HepG2 (cell line): ENCODE results near the gene TRPM6. TPM values are rescaled to one million over a fixed set of nuclear protein-coding genes. Genes with fewer than 3 reads are reported as not detected.

Experiments
- CEBPG ChIP-seq: IDR thresholded peaks from 2 replicates; pipeline ENCODE4 v1.6.1; 2016
- ELF3 ChIP-seq: IDR thresholded peaks from 2 replicates; pipeline ENCODE4 v1.6.1; 2016; ENCODE audit warnings: missing genetic modification reagents, missing compliant biosample characterization
- FOXA3 ChIP-seq: IDR thresholded peaks from 2 replicates; pipeline ENCODE4 v1.6.1; 2016; ENCODE audit warnings: missing genetic modification reagents, missing compliant biosample characterization
- GABPB1 ChIP-seq: IDR thresholded peaks from 2 replicates; pipeline ENCODE4 v1.6.1; 2016; ENCODE audit warnings: mild to moderate bottlenecking, missing genetic modification reagents, moderate library complexity, missing compliant biosample characterization
- KLF6 ChIP-seq: IDR thresholded peaks from 2 replicates; pipeline ENCODE4 v1.8.0; 2016; ENCODE audit warnings: missing biosample characterization, missing genetic modification reagents
- NFYC ChIP-seq: IDR thresholded peaks from 2 replicates; pipeline ENCODE4 v1.6.1; 2016; ENCODE audit warnings: missing genetic modification reagents, missing compliant biosample characterization
- TOE1 ChIP-seq: sonication (generic); formaldehyde crosslinking; IDR thresholded peaks from 2 replicates; pipeline ENCODE4 v1.4.0; 2020; ENCODE audit warnings: mild to moderate bottlenecking, missing genetic modification reagents
- ZNF501 ChIP-seq: sonication (generic); formaldehyde crosslinking; IDR thresholded peaks from 2 replicates; pipeline ENCODE4 v1.5.1; 2020; ENCODE audit warnings: mild to moderate bottlenecking, moderate library complexity, missing genetic modification reagents
- ZNF768 ChIP-seq: sonication (generic); formaldehyde crosslinking; IDR thresholded peaks from 2 replicates; pipeline ENCODE4 v1.4.0; 2020; ENCODE audit warnings: missing genetic modification reagents
- ZNF850 ChIP-seq: sonication (generic); formaldehyde crosslinking; conservative IDR thresholded peaks from 2 replicates; pipeline ENCODE4 v1.9.0; 2021; ENCODE audit warnings: mild to moderate bottlenecking, missing genetic modification reagents
- polyA plus RNA-seq, 8 experiments: library from polyadenylated mRNA; depleted of rRNA in 3 of 8; stranded (reverse) in 7 of 8; unstranded in 1 of 8; fragments of >200 nt; fragmentation: Illumina TruSeq in 4 of 8; extraction: Trizol in 4 of 8; gene quantifications; 2 replicates each; pipeline versions ENCODE4 v1.2.1 to v1.2.3, GENCODE V29; 2011 to 2016; ENCODE audit warnings: low read depth in 4 of 8, missing spikeins in 1 of 8, mixed read lengths in 1 of 8; ENCODE audit not compliant: insufficient read depth in 1 of 8
- total RNA-seq, 5 experiments: library from RNA; depleted of rRNA; stranded (reverse); fragments of >200 nt; fragmentation: Illumina TruSeq; extraction: Trizol; gene quantifications; 2 replicates each; pipeline ENCODE4 v1.2.3, GENCODE V29; 2016; ENCODE audit warnings: low read depth in 1 of 5
- TF ChIP-seq, protein P1 (sequence below): sonication (generic); formaldehyde crosslinking; IDR thresholded peaks from 2 replicates; pipeline ENCODE4 v1.4.0; 2020; ENCODE audit warnings: missing genetic modification reagents, low read depth, mild to moderate bottlenecking, borderline replicate concordance
- TF ChIP-seq, protein P2 (sequence below), 2 experiments: fragments of 450-650 bp in 1 of 2; sonication (generic) in 1 of 2; formaldehyde crosslinking in 1 of 2; IDR thresholded peaks; 2 replicates each; pipeline versions ENCODE4 v1.6.1 to v1.8.0; 2016 to 2022; ENCODE audit warnings: antibody characterized with exemption in 1 of 2, mild to moderate bottlenecking in 1 of 2, missing genetic modification reagents in 1 of 2
- TF ChIP-seq, protein P3 (sequence below): sonication (generic); formaldehyde crosslinking; IDR thresholded peaks from 2 replicates; pipeline ENCODE4 v1.8.1; 2023; ENCODE audit warnings: mild to moderate bottlenecking, moderate library complexity, missing genetic modification reagents
- TF ChIP-seq, protein P4 (sequence below), 2 experiments: sonication (generic) in 1 of 2; formaldehyde crosslinking in 1 of 2; IDR thresholded peaks; 2 replicates each; pipeline versions ENCODE4 v1.4.0 to v1.6.1; 2018 to 2020; ENCODE audit warnings: missing genetic modification reagents in 2 of 2, borderline replicate concordance in 1 of 2, low read depth in 1 of 2, mild to moderate bottlenecking in 1 of 2, missing biosample characterization in 1 of 2

TRPM6 gene
- total and polyA plus RNA-seq, 2 of the 13 experiments (the other 11 are each of a cell fraction or from before 2014, with no cell fraction given), result 0.01 to 0.09 TPM

DNA sequence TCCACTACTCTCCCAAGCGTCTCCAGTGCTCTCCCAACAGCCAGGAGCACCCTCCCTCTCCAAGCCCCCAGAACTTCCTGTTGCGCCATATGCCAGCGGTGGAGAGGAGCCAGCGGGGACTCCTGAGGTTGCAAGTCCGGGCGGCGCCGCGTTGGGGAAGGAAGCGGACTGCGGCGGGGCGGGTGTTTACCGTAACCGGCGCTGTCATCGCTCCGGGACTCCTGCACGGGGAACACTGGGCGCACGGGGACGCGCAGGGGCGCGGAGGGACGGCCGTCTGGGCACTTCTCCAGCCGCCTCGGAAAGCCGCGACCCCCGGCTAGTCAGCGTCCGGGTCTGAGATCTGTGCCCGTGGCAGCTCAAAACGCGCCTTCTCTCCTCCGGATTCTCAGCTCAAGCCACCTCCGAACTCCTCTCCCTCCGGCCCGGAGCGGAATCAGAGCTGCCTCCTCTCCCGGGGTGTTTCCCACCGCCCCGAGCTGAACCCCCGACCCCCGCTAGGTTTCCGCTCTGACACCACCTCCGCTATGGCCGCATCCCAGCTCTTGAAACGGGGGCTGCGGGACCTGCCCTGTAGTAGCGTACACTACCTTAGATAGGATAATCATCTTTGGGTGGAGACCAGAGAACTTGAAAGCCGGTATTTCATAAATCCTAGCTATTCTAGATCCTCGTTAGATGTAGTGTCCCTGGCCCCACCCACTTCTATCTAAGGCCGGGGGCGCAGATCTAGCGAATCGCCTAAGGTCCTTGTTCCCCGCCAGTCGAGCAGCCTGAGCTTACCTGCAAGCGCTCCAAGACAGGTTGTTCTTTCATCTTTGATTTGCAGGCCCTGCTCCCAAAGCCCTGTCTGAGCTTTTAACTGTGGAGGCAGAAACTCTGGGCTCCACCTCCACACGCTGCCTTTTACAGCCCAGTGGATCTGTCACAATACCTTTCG, at the start of gene TRPM6 (continued):
- peak; percentile 91 for TF ChIP-seq GABPB1
- TF ChIP-seq NFYC, result no peak
- TF ChIP-seq, protein P1, sequence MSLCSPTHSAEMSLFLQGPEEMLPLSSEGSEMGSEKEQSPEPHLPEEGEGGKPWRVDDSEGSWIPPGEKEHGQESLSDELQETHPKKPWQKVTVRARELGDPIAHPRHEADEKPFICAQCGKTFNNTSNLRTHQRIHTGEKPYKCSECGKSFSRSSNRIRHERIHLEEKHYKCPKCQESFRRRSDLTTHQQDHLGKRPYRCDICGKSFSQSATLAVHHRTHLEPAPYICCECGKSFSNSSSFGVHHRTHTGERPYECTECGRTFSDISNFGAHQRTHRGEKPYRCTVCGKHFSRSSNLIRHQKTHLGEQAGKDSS (CRISPR knock-in tag), result peak; percentile 98
- TF ChIP-seq ZNF850 (CRISPR knock-in tag), result no peak
- TF ChIP-seq ZNF768 (CRISPR knock-in tag), result peak; percentile 32; the same call in 1 of the 2 replicates
- peak; percentile 91 for TF ChIP-seq CEBPG (CRISPR knock-in tag)
- TF ChIP-seq ZNF501 (CRISPR knock-in tag), result 0 out of 2 replicates have a peak, but pooled peaks have one; percentile 22
- TF ChIP-seq TOE1 (CRISPR knock-in tag), result no peak
- 0 out of 2 replicates have a peak, but pooled peaks have one; percentile 41 for TF ChIP-seq KLF6 (CRISPR knock-in tag)
- TF ChIP-seq, protein P2, sequence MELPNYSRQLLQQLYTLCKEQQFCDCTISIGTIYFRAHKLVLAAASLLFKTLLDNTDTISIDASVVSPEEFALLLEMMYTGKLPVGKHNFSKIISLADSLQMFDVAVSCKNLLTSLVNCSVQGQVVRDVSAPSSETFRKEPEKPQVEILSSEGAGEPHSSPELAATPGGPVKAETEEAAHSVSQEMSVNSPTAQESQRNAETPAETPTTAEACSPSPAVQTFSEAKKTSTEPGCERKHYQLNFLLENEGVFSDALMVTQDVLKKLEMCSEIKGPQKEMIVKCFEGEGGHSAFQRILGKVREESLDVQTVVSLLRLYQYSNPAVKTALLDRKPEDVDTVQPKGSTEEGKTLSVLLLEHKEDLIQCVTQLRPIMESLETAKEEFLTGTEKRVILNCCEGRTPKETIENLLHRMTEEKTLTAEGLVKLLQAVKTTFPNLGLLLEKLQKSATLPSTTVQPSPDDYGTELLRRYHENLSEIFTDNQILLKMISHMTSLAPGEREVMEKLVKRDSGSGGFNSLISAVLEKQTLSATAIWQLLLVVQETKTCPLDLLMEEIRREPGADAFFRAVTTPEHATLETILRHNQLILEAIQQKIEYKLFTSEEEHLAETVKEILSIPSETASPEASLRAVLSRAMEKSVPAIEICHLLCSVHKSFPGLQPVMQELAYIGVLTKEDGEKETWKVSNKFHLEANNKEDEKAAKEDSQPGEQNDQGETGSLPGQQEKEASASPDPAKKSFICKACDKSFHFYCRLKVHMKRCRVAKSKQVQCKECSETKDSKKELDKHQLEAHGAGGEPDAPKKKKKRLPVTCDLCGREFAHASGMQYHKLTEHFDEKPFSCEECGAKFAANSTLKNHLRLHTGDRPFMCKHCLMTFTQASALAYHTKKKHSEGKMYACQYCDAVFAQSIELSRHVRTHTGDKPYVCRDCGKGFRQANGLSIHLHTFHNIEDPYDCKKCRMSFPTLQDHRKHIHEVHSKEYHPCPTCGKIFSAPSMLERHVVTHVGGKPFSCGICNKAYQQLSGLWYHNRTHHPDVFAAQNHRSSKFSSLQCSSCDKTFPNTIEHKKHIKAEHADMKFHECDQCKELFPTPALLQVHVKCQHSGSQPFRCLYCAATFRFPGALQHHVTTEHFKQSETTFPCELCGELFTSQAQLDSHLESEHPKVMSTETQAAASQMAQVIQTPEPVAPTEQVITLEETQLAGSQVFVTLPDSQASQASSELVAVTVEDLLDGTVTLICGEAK (IDR thresholded peaks at IDR 0.05), result no peak
- TF ChIP-seq, protein P2 (CRISPR knock-in tag; IDR thresholded peaks at IDR 0.05), result peak; percentile 21; the same call in 1 of the 2 replicates
- peak; percentile 52; the same call in 1 of the 2 replicates for TF ChIP-seq FOXA3 (CRISPR knock-in tag)
- TF ChIP-seq ELF3 (CRISPR knock-in tag), result peak; percentile 88
- TF ChIP-seq, protein P3, sequence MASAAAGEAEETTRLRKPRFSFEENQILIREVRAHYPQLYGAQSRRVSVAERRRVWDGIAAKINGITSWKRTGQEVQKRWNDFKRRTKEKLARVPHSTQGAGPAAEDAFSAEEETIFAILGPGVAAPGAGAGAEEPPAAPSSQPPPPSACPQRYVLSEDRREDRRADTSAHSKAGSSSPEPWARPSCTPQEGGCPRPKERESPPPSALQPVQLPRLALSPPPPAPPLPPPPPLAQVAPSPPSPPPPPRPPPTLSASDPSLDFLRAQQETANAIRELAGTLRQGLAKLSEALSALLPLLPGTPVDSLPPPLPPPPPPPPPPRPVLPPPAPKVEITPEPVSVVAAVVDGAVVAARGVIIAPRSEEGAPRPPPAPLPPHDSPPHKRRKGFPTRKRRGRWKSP (CRISPR knock-in tag), result peak; percentile 85
- TF ChIP-seq, protein P4, sequence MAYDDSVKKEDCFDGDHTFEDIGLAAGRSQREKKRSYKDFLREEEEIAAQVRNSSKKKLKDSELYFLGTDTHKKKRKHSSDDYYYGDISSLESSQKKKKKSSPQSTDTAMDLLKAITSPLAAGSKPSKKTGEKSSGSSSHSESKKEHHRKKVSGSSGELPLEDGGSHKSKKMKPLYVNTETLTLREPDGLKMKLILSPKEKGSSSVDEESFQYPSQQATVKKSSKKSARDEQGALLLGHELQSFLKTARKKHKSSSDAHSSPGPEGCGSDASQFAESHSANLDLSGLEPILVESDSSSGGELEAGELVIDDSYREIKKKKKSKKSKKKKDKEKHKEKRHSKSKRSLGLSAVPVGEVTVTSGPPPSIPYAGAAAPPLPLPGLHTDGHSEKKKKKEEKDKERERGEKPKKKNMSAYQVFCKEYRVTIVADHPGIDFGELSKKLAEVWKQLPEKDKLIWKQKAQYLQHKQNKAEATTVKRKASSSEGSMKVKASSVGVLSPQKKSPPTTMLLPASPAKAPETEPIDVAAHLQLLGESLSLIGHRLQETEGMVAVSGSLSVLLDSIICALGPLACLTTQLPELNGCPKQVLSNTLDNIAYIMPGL (CRISPR knock-in tag; IDR thresholded peaks at IDR 0.05; ENCODE audit: borderline replicate concordance in 1 of 2, low read depth in 1 of 2), result peak; percentile 36 to 48; a peak in 2 of 4 replicates
